Lower lobe of right lung (tissue), 2 donors: ENCODE measurements around the gene RTN4RL1. TPM values are rescaled to one million over a fixed set of nuclear protein-coding genes. Genes with fewer than 3 reads are reported as not detected.

Experiments
- ATAC-seq, 2 donors: fragments of 200-7000 bp; cut with Tn5 transposase; one replicate each; pipeline ENCODE4 v1.9.1; 2020 to 2022; ENCODE audit warnings: mild to moderate bottlenecking in 2 of 2, moderate library complexity in 2 of 2
- DNase-seq: peaks from one replicate; pipeline ENCODE4 v3.0.0-alpha.2; 2020
- H3K27ac ChIP-seq: fragments of 200-600 bp; one replicate; pipeline ENCODE4 v1.8.0; 2022
- H3K27me3 ChIP-seq: fragments of 200-600 bp; one replicate; pipeline ENCODE4 v1.8.0; 2022; ENCODE audit warnings: low read depth
- H3K36me3 ChIP-seq: fragments of 200-600 bp; one replicate; pipeline ENCODE4 v1.8.0; 2022; ENCODE audit warnings: mild to moderate bottlenecking
- H3K4me1 ChIP-seq: fragments of 200-600 bp; one replicate; pipeline ENCODE4 v1.8.0; 2022
- H3K4me3 ChIP-seq: fragments of 200-600 bp; one replicate; pipeline ENCODE4 v1.8.0; 2022; ENCODE audit warnings: mild to moderate bottlenecking
- H3K9me3 ChIP-seq: fragments of 200-600 bp; one replicate; pipeline ENCODE4 v1.8.0; 2022
- CTCF ChIP-seq: fragments of 200-600 bp; IDR thresholded peaks from one replicate; pipeline ENCODE4 v1.8.0; 2022; ENCODE audit warnings: antibody characterized with exemption, mild to moderate bottlenecking
- intact Hi-C: fragments of 100-400 bp; cut with DNase I; formaldehyde crosslinking; loops from one replicate; pipeline ENCODE4 v1.11.0; 2022
- total RNA-seq: library from RNA; stranded (reverse); fragmentation: NEBNext Ultra II Directional; extraction: Animal tissue kit (Norgen Biotek cat#: 25700); gene quantifications from one replicate; pipeline ENCODE4 v1.2.1, GENCODE V29; 2021
- donor health status: DM: no; HTN: yes; CAD: no; lungs with severe emphysema.

The RTN4RL1 gene
- total RNA-seq, 1 donor from 2014 or later = 5.8 TPM

GRCh38 chr17:2040942-2041560 lies 15.9 kb upstream of the RTN4RL1 start:
- H3K27ac ChIP-seq = peak overlapping the region; percentile 90
- no peaks in the 10 kb centered on the region for H3K9me3 ChIP-seq
- H3K4me1 ChIP-seq = peaks cover 26% of the 10 kb centered on the region
- intact Hi-C loops = no loop called here
- H3K4me3 ChIP-seq = peak overlapping the region; percentile 68
- ATAC-seq = no peak
- TF ChIP-seq CTCF = no peak
- H3K36me3 ChIP-seq = peaks cover 59% of the 10 kb centered on the region
- no peaks in the 10 kb centered on the region for H3K27me3 ChIP-seq
- DNase-seq = no peak

- H3K36me3 ChIP-seq = peaks cover 65% of the 10 kb centered on the region
- ATAC-seq = no peak
Measured at GRCh38 chr17:2040219-2040827, 15.2 kb upstream of the RTN4RL1 start.

GRCh38 chr17:2037155-2037554 lies 12.0 kb upstream of the RTN4RL1 start:
- H3K27me3 ChIP-seq = no peaks in the 10 kb centered on the region
- peaks cover 8% of the 10 kb centered on the region for H3K4me1 ChIP-seq
- no peak overlapping the region for H3K4me3 ChIP-seq
- H3K9me3 ChIP-seq = no peaks in the 10 kb centered on the region
- peaks cover 56% of the 10 kb centered on the region for H3K36me3 ChIP-seq
- intact Hi-C loops = no loop called here
- DNase-seq (no peak), ATAC-seq (no peak)
- TF ChIP-seq CTCF = no peak
- H3K27ac ChIP-seq = no peak overlapping the region

More at GRCh38 chr17:2040219-2040827, 15.2 kb upstream of the RTN4RL1 start:
- intact Hi-C loops = no loop called here
- H3K27me3 ChIP-seq = no peaks in the 10 kb centered on the region
- no peak for DNase-seq
- TF ChIP-seq CTCF = no peak
- peaks cover 26% of the 10 kb centered on the region for H3K4me1 ChIP-seq
- H3K27ac ChIP-seq = no peak overlapping the region
- H3K9me3 ChIP-seq = no peaks in the 10 kb centered on the region
- H3K4me3 ChIP-seq = no peak overlapping the region

GRCh38 chr17:2035541-2036488 lies 10.7 kb upstream of the RTN4RL1 start:
- no peaks in the 10 kb centered on the region for H3K27me3 ChIP-seq
- DNase-seq (no peak), ATAC-seq (no peak)
- H3K36me3 ChIP-seq = peaks cover 54% of the 10 kb centered on the region
- peaks cover 12% of the 10 kb centered on the region for H3K4me1 ChIP-seq
- no peak for TF ChIP-seq CTCF
- no peak overlapping the region for H3K27ac ChIP-seq
- no peak overlapping the region for H3K4me3 ChIP-seq
- intact Hi-C loops = no loop called here
- no peaks in the 10 kb centered on the region for H3K9me3 ChIP-seq

GRCh38 chr17:2034806-2035540 lies 9.8 kb upstream of the RTN4RL1 start:
- Histone ChIP-seq H3K36me3 (peaks cover 46% of the 10 kb centered on the region), H3K27ac (no peak overlapping the region), H3K4me1 (peaks cover 15% of the 10 kb centered on the region), H3K27me3 (no peaks in the 10 kb centered on the region), H3K4me3 (no peak overlapping the region), H3K9me3 (no peaks in the 10 kb centered on the region)
- ATAC-seq (no peak), DNase-seq (no peak)
- intact Hi-C loops = no loop called here
- no peak for TF ChIP-seq CTCF
